Lung (tissue), 12 donors: ENCODE measurements around the gene SRRD. TPM values are rescaled to one million over a fixed set of nuclear protein-coding genes. Genes with fewer than 3 reads are reported as not detected.
"Not testable (repeated sequence)": the region's sequence is repeated elsewhere in the genome, so short reads cannot be mapped to it uniquely, and the experiment has no call there.

Experiments used
- ATAC-seq: fragments of 200-7000 bp; cut with Tn5 transposase; one replicate; pipeline ENCODE4 v1.9.1; 2020; ENCODE audit warnings: moderate number of reproducible peaks; ENCODE audit not compliant: insufficient read depth, low FRiP score
- DNase-seq, 3 donors: peaks; one replicate each; pipeline ENCODE4 v3.0.0-alpha.2; 2013 to 2017
- H3K27ac ChIP-seq, 2 donors: one replicate each; pipeline ENCODE4 v1.5.1; 2013; ENCODE audit warnings: mild to moderate bottlenecking in 2 of 2, moderate library complexity in 2 of 2, control low read depth in 1 of 2, inconsistent platforms in 1 of 2, low read depth in 1 of 2, low read length in 1 of 2
- H3K27me3 ChIP-seq, 3 donors: one replicate each; pipeline ENCODE4 v1.5.1; 2013; ENCODE audit warnings: low read length in 2 of 3; ENCODE audit not compliant: control insufficient read depth in 3 of 3, insufficient read depth in 3 of 3
- H3K36me3 ChIP-seq, 4 donors: one replicate each; pipeline ENCODE4 v1.5.1; 2013; ENCODE audit warnings: low read length in 4 of 4, mild to moderate bottlenecking in 1 of 4, moderate library complexity in 1 of 4; ENCODE audit not compliant: control insufficient read depth in 4 of 4, insufficient read depth in 4 of 4
- H3K4me1 ChIP-seq, 5 donors: one replicate each; pipeline ENCODE4 v1.5.1; 2013; ENCODE audit warnings: low read length in 5 of 5, mild to moderate bottlenecking in 2 of 5, moderate library complexity in 1 of 5; ENCODE audit not compliant: control insufficient read depth in 5 of 5, insufficient read depth in 5 of 5
- H3K4me3 ChIP-seq: one replicate; pipeline ENCODE4 v1.5.1; 2013; ENCODE audit warnings: mild to moderate bottlenecking, control low read depth, moderate library complexity
- H3K9ac ChIP-seq, 2 donors: one replicate each; pipeline ENCODE4 v1.5.1; 2013; ENCODE audit warnings: low read length in 2 of 2, control low read depth in 1 of 2; ENCODE audit not compliant: insufficient read depth in 1 of 2
- H3K9me3 ChIP-seq, 4 donors: one replicate each; pipeline ENCODE4 v1.5.1; 2013; ENCODE audit warnings: low read length in 3 of 4, mild to moderate bottlenecking in 1 of 4, moderate library complexity in 1 of 4; ENCODE audit not compliant: control insufficient read depth in 4 of 4, insufficient read depth in 3 of 4
- CTCF ChIP-seq: IDR thresholded peaks from 2 replicates; pipeline ENCODE4 v1.5.1; 2012; ENCODE audit warnings: mild to moderate bottlenecking; ENCODE audit errors: control extremely low read depth, extremely low read depth
- WGBS, 2 donors: extraction: QIAGEN DNeasy Blood & Tissue Kit; methylation state at CpG; one replicate each; pipeline ENCODE4 v1.1.7; 2013; 5-methylcytosine and 5-hydroxymethylcytosine counted together
- polyA plus RNA-seq, 2 donors: library from polyadenylated mRNA; stranded (reverse); fragments of 200-250 nt; gene quantifications; one replicate each; pipeline ENCODE4 v1.2.1, GENCODE V29; 2013
- total RNA-seq, 2 donors: library from RNA; depleted of rRNA in 1 of 2; stranded (reverse); fragments of >200 nt in 1 of 2; gene quantifications; one replicate each; pipeline ENCODE4 v1.2.1, GENCODE V29; 2014 to 2021
- donor health status: control.
- donor health status: control.
- donor health status: Bipolar disorder and iron deficiency.
- donor health status: healthy.
- donor health status: DM: yes; HTN: yes; CAD: no.

The SRRD gene
- total and polyA plus RNA-seq, 4 donors = 8.5 to 17.6 (median 13.7) TPM

- Histone ChIP-seq H3K27ac (peak overlapping the region in 1 of 2 donors; percentile 74), H3K9me3 (no peaks in the 10 kb centered on the region), H3K9ac (no peak overlapping the region), H3K27me3 (no peaks in the 10 kb centered on the region), H3K4me3 (no peak overlapping the region), H3K4me1 (no peaks in the 10 kb centered on the region), H3K36me3 (peaks cover 0 to 16% (median 9%) of the 10 kb centered on the region in 4 donors)
- ATAC-seq (no peak), DNase-seq (no peak)
- no peak for TF ChIP-seq CTCF
- WGBS, 2 donors = 81 to 86% methylated on average over 15 of the region's 15 CpGs
These were observed 44.1 kb downstream of the SRRD start for GRCh38 chr22:26527574-26528465.

GRCh38 chr22:26528518-26528917 is 44.8 kb downstream of the SRRD start:
- not testable (repeated sequence) for H3K9me3 ChIP-seq, H3K4me1 ChIP-seq, H3K27me3 ChIP-seq, DNase-seq, ATAC-seq, H3K9ac ChIP-seq, H3K4me3 ChIP-seq
- 87 to 88% methylated on average over 9 of the region's 9 CpGs for WGBS, 2 donors
- Histone ChIP-seq H3K27ac (peak overlapping the region in 1 of 2 donors; percentile 74), H3K36me3 (peaks cover 0 to 15% (median 8%) of the 10 kb centered on the region in 4 donors)

- Histone ChIP-seq H3K9me3 (no peaks in the 10 kb centered on the region), H3K9ac (no peak overlapping the region), H3K4me3 (no peak overlapping the region), H3K27ac (peak overlapping the region; percentile 35 to 52), H3K36me3 (peaks cover 0 to 15% (median 8%) of the 10 kb centered on the region in 4 donors), H3K27me3 (no peaks in the 10 kb centered on the region), H3K4me1 (no peaks in the 10 kb centered on the region)
- no peak for TF ChIP-seq CTCF
- DNase-seq (no peak), ATAC-seq (no peak)
- 26 to 48% methylated on average over 2 of the region's 2 CpGs for WGBS, 2 donors
These were observed 45.7 kb downstream of the SRRD start for GRCh38 chr22:26529345-26529744.

- Histone ChIP-seq H3K4me3 (no peak overlapping the region), H3K9me3 (no peaks in the 10 kb centered on the region), H3K27me3 (no peaks in the 10 kb centered on the region), H3K27ac (peak overlapping the region in 1 of 2 donors; percentile 49), H3K36me3 (peaks cover 3 to 20% (median 7%) of the 10 kb centered on the region in 4 donors), H3K4me1 (peaks cover 0 to 2% (median 0%) of the 10 kb centered on the region in 5 donors), H3K9ac (no peak overlapping the region)
- DNase-seq (no peak), ATAC-seq (no peak)
- WGBS, 2 donors = 86 to 87% methylated on average over 7 of the region's 7 CpGs
- no peak for TF ChIP-seq CTCF
These were observed 50.6 kb downstream of the SRRD start for GRCh38 chr22:26534171-26534855.
